AG08396 (cell line): ENCODE measurements around the gene SCN11A.
"Not testable (repeated sequence)": the region's sequence is repeated elsewhere in the genome, so short reads cannot be mapped to it uniquely, and the experiment has no call there.

ENCODE experiments used
- DNase-seq: peaks from one replicate; pipeline ENCODE4 v3.0.0; 2012; ENCODE audit warnings: low spot score, mixed read lengths

SCN11A gene

GRCh38 chr3:39065197-39065596 lies 13.5 kb upstream of the SCN11A start:
- peak; percentile 68 for DNase-seq

GRCh38 chr3:39064646-39065045 lies 12.9 kb upstream of the SCN11A start:
- peak; percentile 30 for DNase-seq

GRCh38 chr3:39063143-39063542 lies 11.4 kb upstream of the SCN11A start:
- DNase-seq, result no peak

GRCh38 chr3:39062180-39062579 lies 10.4 kb upstream of the SCN11A start:
- DNase-seq, result no peak

GRCh38 chr3:39061228-39061627 lies 9.5 kb upstream of the SCN11A start:
- not testable (repeated sequence) for DNase-seq

- DNase-seq, result no peak
These were observed 4.4 kb upstream of the SCN11A start for GRCh38 chr3:39056151-39056550.

GRCh38 chr3:39053696-39054095 lies 2.0 kb upstream of the SCN11A start:
- DNase-seq, result no peak

GRCh38 chr3:39052583-39052982 lies 839 bp upstream of the SCN11A start:
- DNase-seq, result no peak

- no peak for DNase-seq
These were observed 1.7 kb downstream of the SCN11A start for GRCh38 chr3:39050029-39050428.

GRCh38 chr3:39038165-39038564 lies 13.6 kb downstream of the SCN11A start:
- DNase-seq, result no peak

- DNase-seq, result no peak
These were observed 22.2 kb downstream of the SCN11A start for GRCh38 chr3:39029556-39029955.

GRCh38 chr3:39028546-39028945 lies 23.2 kb downstream of the SCN11A start:
- no peak for DNase-seq

GRCh38 chr3:39025222-39025970 lies 26.3 kb downstream of the SCN11A start:
- no peak for DNase-seq

GRCh38 chr3:39024497-39024896 lies 27.2 kb downstream of the SCN11A start:
- no peak for DNase-seq

- no peak for DNase-seq
These were observed 29.5 kb downstream of the SCN11A start for GRCh38 chr3:39022286-39022630.

- no peak for DNase-seq
These were observed 30.1 kb downstream of the SCN11A start for GRCh38 chr3:39021465-39022285.

GRCh38 chr3:39021029-39021428 lies 30.7 kb downstream of the SCN11A start:
- no peak for DNase-seq

GRCh38 chr3:39019299-39019698 lies 32.4 kb downstream of the SCN11A start:
- DNase-seq, result no peak

GRCh38 chr3:39015418-39015817 lies 36.3 kb downstream of the SCN11A start:
- no peak for DNase-seq

GRCh38 chr3:39013921-39014509 lies 37.7 kb downstream of the SCN11A start:
- DNase-seq, result no peak

GRCh38 chr3:39013289-39013688 lies 38.5 kb downstream of the SCN11A start:
- DNase-seq, result no peak

GRCh38 chr3:39011191-39011736 lies 40.5 kb downstream of the SCN11A start:
- DNase-seq, result no peak

GRCh38 chr3:39005295-39005694 lies 46.4 kb downstream of the SCN11A start:
- no peak for DNase-seq
